ENCODE measurements around the gene FHIT. TPM values are rescaled to one million over a fixed set of nuclear protein-coding genes. Genes with fewer than 3 reads are reported as not detected.
A peak's percentile ranks its signal among the peaks of the same experiment; 100 is the strongest.

Gene FHIT
- total RNA-seq, 2 donors from 2014 or later = 6.8 to 12.3 TPM

DNA sequence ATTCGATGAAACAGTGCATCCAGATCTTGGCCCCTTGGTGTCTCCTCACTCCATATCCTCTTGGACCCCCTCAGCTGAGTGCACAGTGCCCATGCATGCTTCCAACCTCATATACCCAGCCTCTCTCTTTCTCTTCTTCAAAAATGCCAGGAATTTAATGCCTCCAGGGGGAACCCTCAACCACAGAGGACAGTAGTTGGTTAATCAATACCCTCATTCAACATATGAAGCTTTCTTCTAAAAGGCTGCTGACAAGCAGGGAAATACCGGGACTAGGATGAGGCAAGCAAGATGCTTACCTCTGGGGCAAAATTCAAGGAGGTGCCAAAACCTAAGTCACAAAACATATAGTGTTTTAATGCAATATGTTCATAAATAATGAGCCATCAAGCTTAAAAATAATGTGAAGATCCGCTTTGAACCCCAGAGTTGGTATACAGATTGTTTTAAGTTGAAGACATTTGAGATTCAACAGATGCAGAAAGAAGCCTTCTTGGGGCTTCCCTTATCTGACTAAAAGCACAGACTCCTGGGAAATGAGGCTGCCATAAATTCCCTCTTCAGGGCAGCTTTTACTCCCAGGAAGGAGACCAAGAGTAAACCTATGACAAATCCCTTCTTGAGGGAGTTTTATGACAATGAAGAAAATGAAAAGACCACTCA lies 48.2 kb upstream of the FHIT start:
- no peaks in the 10 kb centered on the region for H3K36me3 Mint-ChIP-seq (ENCODE audit: low read depth)
- WGBS, 2 experiments (ENCODE audit: insufficient coverage in 1 of 2, insufficient read length in 1 of 2) = 87 to 100% methylated on average over 2 to 3 of the region's 3 CpGs
- peak; percentile 45 for DNase-seq

DNA sequence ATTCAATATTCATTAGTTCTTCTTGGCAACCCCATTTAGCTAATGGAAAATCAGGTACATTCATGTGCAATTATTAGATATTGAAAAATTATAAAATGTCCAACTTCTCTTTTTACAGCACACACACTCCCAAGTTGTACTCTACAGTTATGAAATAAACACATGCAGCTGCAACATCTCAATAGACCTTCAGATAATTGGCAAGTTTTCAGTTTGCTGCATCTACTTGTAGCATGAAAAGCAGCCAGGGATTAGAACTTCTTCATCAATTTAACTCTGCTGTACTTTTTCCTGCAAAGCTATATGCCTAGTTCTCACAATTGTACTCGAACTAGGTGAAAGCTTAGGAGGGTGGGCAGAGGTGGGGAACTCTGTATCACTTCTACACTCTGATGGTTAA lies 46.6 kb upstream of the FHIT start:
- no peak overlapping the region for H3K9ac ChIP-seq (ENCODE audit: extremely low read depth, low read length, poor library complexity, severe bottlenecking)
- no peaks in the 10 kb centered on the region for H3K27me3 Mint-ChIP-seq (ENCODE audit: insufficient read depth)
- WGBS, 2 experiments (ENCODE audit: insufficient coverage in 1 of 2, insufficient read length in 1 of 2) = 100% methylated on average over 1 of the region's 1 CpG; no CpG with 5 or more reads in 1 of the 2 experiments
- no peaks in the 10 kb centered on the region for H3K27me3 ChIP-seq (ENCODE audit: control insufficient read depth, insufficient read depth, low read length, poor library complexity, severe bottlenecking)
- H3K9me3 ChIP-seq (ENCODE audit: control insufficient read depth, low read length) = no peaks in the 10 kb centered on the region
- H3K36me3 ChIP-seq (ENCODE audit: control insufficient read depth, insufficient read depth, low read length) = no peaks in the 10 kb centered on the region
- no peak overlapping the region for H3K27ac ChIP-seq (ENCODE audit: low read depth, low read length)
- DNase-seq = no peak
- TF ChIP-seq, protein P1, sequence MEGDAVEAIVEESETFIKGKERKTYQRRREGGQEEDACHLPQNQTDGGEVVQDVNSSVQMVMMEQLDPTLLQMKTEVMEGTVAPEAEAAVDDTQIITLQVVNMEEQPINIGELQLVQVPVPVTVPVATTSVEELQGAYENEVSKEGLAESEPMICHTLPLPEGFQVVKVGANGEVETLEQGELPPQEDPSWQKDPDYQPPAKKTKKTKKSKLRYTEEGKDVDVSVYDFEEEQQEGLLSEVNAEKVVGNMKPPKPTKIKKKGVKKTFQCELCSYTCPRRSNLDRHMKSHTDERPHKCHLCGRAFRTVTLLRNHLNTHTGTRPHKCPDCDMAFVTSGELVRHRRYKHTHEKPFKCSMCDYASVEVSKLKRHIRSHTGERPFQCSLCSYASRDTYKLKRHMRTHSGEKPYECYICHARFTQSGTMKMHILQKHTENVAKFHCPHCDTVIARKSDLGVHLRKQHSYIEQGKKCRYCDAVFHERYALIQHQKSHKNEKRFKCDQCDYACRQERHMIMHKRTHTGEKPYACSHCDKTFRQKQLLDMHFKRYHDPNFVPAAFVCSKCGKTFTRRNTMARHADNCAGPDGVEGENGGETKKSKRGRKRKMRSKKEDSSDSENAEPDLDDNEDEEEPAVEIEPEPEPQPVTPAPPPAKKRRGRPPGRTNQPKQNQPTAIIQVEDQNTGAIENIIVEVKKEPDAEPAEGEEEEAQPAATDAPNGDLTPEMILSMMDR (conservative IDR thresholded peaks at IDR 0.05) = no peak
- H3K36me3 Mint-ChIP-seq (ENCODE audit: low read depth) = no peaks in the 10 kb centered on the region
- H3K4me1 ChIP-seq (ENCODE audit: control insufficient read depth, insufficient read depth, low read length) = no peaks in the 10 kb centered on the region
- H3K27ac Mint-ChIP-seq = no peak overlapping the region
- H3K9me3 Mint-ChIP-seq = no peaks in the 10 kb centered on the region
- H3K4me3 ChIP-seq (ENCODE audit: low read length) = no peak overlapping the region
- H3K4me3 Mint-ChIP-seq = no peak overlapping the region
- H3K4me1 Mint-ChIP-seq = no peaks in the 10 kb centered on the region

More for the DNA sequence above, 48.2 kb upstream of the FHIT start:
- Mint-ChIP-seq H3K9me3 (no peaks in the 10 kb centered on the region), H3K4me1 (no peaks in the 10 kb centered on the region), H3K27ac (no peak overlapping the region), H3K4me3 (no peak overlapping the region), H3K27me3 (ENCODE audit: insufficient read depth) (no peaks in the 10 kb centered on the region)
- H3K9ac ChIP-seq (ENCODE audit: extremely low read depth, low read length, poor library complexity, severe bottlenecking) = no peak overlapping the region
- no peak overlapping the region for H3K27ac ChIP-seq (ENCODE audit: low read depth, low read length)
- H3K4me1 ChIP-seq (ENCODE audit: control insufficient read depth, insufficient read depth, low read length) = no peaks in the 10 kb centered on the region
- no peaks in the 10 kb centered on the region for H3K9me3 ChIP-seq (ENCODE audit: control insufficient read depth, low read length)
- no peak overlapping the region for H3K4me3 ChIP-seq (ENCODE audit: low read length)
- no peaks in the 10 kb centered on the region for H3K36me3 ChIP-seq (ENCODE audit: control insufficient read depth, insufficient read depth, low read length)
- TF ChIP-seq, protein P1 (conservative IDR thresholded peaks at IDR 0.05) = peak; percentile 53
- H3K27me3 ChIP-seq (ENCODE audit: control insufficient read depth, insufficient read depth, low read length, poor library complexity, severe bottlenecking) = no peaks in the 10 kb centered on the region

- H3K9ac ChIP-seq (ENCODE audit: extremely low read depth, low read length, poor library complexity, severe bottlenecking) = no peak overlapping the region
- no peaks in the 10 kb centered on the region for H3K9me3 ChIP-seq (ENCODE audit: control insufficient read depth, low read length)
- H3K27me3 ChIP-seq (ENCODE audit: control insufficient read depth, insufficient read depth, low read length, poor library complexity, severe bottlenecking) = no peaks in the 10 kb centered on the region
- H3K4me1 ChIP-seq (ENCODE audit: control insufficient read depth, insufficient read depth, low read length) = no peaks in the 10 kb centered on the region
- Mint-ChIP-seq H3K36me3 (ENCODE audit: low read depth) (no peaks in the 10 kb centered on the region), H3K27ac (no peak overlapping the region), H3K27me3 (ENCODE audit: insufficient read depth) (no peaks in the 10 kb centered on the region), H3K4me3 (no peak overlapping the region), H3K9me3 (no peaks in the 10 kb centered on the region), H3K4me1 (no peaks in the 10 kb centered on the region)
- no peak overlapping the region for H3K4me3 ChIP-seq (ENCODE audit: low read length)
- 93 to 95% methylated on average over 4 to 5 of the region's 5 CpGs for WGBS, 2 experiments (ENCODE audit: insufficient coverage in 1 of 2, insufficient read length in 1 of 2)
- H3K27ac ChIP-seq (ENCODE audit: low read depth, low read length) = no peak overlapping the region
- DNase-seq = no peak
- H3K36me3 ChIP-seq (ENCODE audit: control insufficient read depth, insufficient read depth, low read length) = no peaks in the 10 kb centered on the region
- TF ChIP-seq, protein P1 (conservative IDR thresholded peaks at IDR 0.05) = no peak
Observed at GRCh38 chr3:61288446-61288845, 37.2 kb upstream of the FHIT start.
